Ishikawa (cell line): ENCODE results near the gene FDXR.

Experiments used
- CEBPB ChIP-seq: IDR thresholded peaks from 2 replicates; pipeline ENCODE4 v1.6.1; 2012
- CREB1 ChIP-seq: IDR thresholded peaks from 2 replicates; pipeline ENCODE4 v1.6.1; 2012; ENCODE audit warnings: low read depth
- EGR1 ChIP-seq: IDR thresholded peaks from 2 replicates; pipeline ENCODE4 v1.6.1; 2012
- EP300 ChIP-seq: IDR thresholded peaks from 2 replicates; pipeline ENCODE4 v1.6.1; 2012; ENCODE audit warnings: borderline replicate concordance
- FOXM1 ChIP-seq: IDR thresholded peaks from 2 replicates; pipeline ENCODE4 v1.6.1; 2012; ENCODE audit warnings: low read depth, borderline replicate concordance
- NFIC ChIP-seq: IDR thresholded peaks from 2 replicates; pipeline ENCODE4 v1.6.1; 2012
- RAD21 ChIP-seq: IDR thresholded peaks from 2 replicates; pipeline ENCODE4 v1.6.1; 2012; ENCODE audit warnings: low read depth
- REST ChIP-seq: IDR thresholded peaks from 2 replicates; pipeline ENCODE4 v1.6.1; 2012; ENCODE audit warnings: low read depth, mild to moderate bottlenecking
- TAF1 ChIP-seq: IDR thresholded peaks from 2 replicates; pipeline ENCODE4 v1.6.1; 2012; ENCODE audit warnings: low read depth, mild to moderate bottlenecking
- TCF12 ChIP-seq: IDR thresholded peaks from 2 replicates; pipeline ENCODE4 v1.6.1; 2012; ENCODE audit warnings: low read depth
- TEAD4 ChIP-seq: IDR thresholded peaks from 2 replicates; pipeline ENCODE4 v1.6.1; 2012
- YY1 ChIP-seq: IDR thresholded peaks from 2 replicates; pipeline ENCODE4 v1.6.1; 2012; ENCODE audit warnings: low read depth
- ZBTB7A ChIP-seq: IDR thresholded peaks from 2 replicates; pipeline ENCODE4 v1.6.1; 2012; ENCODE audit warnings: low read depth
- TF ChIP-seq, protein P1 (sequence below): IDR thresholded peaks from 2 replicates; pipeline ENCODE4 v1.6.1; 2012
- TF ChIP-seq, protein P2 (sequence below): IDR thresholded peaks from 2 replicates; pipeline ENCODE4 v1.6.1; 2012

Gene FDXR

DNA sequence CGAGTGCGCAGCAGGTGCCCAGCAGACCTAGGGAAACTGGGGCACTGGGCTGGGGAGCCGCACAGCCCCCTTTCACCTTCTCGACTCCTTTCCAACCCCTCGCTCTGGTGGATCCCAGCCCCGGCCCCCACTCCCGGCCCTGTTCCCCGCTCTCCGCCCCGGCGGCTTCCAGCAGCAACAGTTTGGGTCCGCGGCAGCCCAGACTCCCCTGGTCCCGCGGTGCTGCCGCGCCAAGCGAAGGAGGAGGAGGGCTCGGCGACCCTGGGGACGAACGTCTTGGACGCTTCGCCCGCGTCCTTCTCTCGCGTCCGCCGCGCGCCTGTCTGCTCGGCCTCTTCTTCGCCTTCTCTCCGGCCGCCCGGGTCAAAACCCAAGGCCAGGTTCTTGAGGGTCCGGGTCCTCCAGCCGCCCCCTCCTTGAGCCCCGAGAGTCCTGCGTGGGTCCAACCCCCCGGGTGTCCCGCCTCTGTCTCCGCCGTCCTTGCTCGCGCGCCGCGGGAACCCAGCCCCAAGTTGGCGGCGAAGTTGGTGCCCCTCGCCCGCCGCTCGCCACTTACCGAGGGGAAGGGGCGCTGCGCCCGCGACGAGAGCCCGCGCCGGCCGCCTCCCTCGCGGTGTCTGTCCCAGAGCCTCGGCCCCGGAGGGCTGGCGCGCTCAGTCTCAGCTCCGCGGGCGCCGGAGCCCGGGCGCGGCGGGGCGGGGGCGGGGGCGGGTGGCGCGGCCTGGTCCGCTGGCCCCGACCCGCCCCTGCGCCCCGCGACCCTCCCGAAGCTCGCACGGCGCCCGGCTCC lies 11.7 kb downstream of the FDXR start:
- TF ChIP-seq RAD21 (no peak), TAF1 (peak; percentile 23; the same call in 1 of the 2 replicates), EGR1 (no peak)

- TF ChIP-seq TAF1 (no peak), CEBPB (no peak), EP300 (no peak), YY1 (no peak), CREB1 (no peak), RAD21 (no peak), EGR1 (no peak), FOXM1 (no peak), ZBTB7A (no peak)
- TF ChIP-seq, protein P1, sequence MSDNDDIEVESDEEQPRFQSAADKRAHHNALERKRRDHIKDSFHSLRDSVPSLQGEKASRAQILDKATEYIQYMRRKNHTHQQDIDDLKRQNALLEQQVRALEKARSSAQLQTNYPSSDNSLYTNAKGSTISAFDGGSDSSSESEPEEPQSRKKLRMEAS: no peak
- TF ChIP-seq, protein P2, sequence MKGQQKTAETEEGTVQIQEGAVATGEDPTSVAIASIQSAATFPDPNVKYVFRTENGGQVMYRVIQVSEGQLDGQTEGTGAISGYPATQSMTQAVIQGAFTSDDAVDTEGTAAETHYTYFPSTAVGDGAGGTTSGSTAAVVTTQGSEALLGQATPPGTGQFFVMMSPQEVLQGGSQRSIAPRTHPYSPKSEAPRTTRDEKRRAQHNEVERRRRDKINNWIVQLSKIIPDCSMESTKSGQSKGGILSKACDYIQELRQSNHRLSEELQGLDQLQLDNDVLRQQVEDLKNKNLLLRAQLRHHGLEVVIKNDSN: no peak
Observed at GRCh38 chr17:74860229-74860871, 12.4 kb downstream of the FDXR start.

- TF ChIP-seq CEBPB (no peak), RAD21 (peak; percentile 23; the same call in 1 of the 2 replicates), TAF1 (no peak), TCF12 (no peak), REST (no peak)
Observed at GRCh38 chr17:74859459-74860228, 13.2 kb downstream of the FDXR start, which contains the start of gene GRIN2C. Gene GRIN2C, minus strand, starts transcription at chr17:74859885. Its CDS starts 4,793 bp downstream, at chr17:74855092.

DNA sequence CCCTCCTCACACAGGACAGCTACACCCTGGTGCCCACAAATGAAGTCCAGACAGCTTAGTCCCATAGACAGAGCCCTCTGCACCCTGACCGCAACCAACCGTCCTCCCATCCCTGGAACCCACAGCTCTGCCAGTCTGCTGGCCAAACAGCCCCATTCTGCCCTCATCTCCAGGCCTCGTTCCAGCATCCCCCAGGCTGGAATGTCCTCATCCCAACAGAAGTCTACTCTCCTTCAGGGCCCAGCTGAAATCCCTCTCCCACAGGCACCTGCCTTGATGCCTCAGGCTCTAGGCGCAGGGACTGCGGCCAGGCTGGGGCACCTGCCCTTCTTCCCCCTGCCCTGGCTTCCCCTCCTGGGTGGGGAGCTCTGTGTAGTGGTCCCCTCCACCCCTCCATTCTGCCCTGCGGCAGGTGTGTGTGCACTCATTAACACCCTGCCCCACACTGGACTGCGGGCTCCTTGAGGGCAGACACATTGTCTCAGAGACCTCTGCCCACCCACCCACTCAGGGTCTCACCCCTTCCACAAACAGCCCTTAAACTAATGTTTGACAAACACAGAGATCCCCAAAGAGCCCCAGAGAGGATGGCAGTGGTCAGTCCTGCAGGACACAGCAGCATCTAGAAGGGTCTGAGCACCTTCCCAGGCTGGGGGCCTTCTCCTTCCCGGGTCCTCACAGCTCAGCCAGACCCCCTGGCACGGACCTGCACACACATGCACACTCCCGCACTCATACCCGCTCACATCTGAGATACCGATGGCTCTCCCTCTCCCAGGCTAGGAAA lies 13.9 kb downstream of the FDXR start:
- TF ChIP-seq YY1 (no peak), ZBTB7A (no peak), CEBPB (no peak), RAD21 (no peak), EGR1 (no peak), NFIC (no peak), REST (no peak), CREB1 (no peak), TAF1 (no peak), FOXM1 (no peak), TEAD4 (no peak), EP300 (no peak), TCF12 (no peak)
- TF ChIP-seq, protein P1: no peak
- TF ChIP-seq, protein P2: no peak

- TF ChIP-seq RAD21 (no peak), EP300 (no peak), TAF1 (no peak), YY1 (no peak), TEAD4 (no peak), ZBTB7A (no peak), CEBPB (no peak), NFIC (no peak), TCF12 (no peak), CREB1 (no peak), REST (no peak)
- TF ChIP-seq, protein P2: no peak
- TF ChIP-seq, protein P1: no peak
Observed at GRCh38 chr17:74857191-74857590, 15.6 kb downstream of the FDXR start.
